Memory B cell (primary cell): ENCODE results near the gene HS2ST1.

Experiments
- ATAC-seq: fragments of 150-1000 bp; cut with Tn5 transposase; 2 replicates; pipeline ENCODE4 v1.10.0; 2021; ENCODE audit warnings: low read depth, mild to moderate bottlenecking, moderate library complexity
- DNase-seq, 2 donors: peaks; one replicate each; pipeline ENCODE4 v3.0.0; 2022; ENCODE audit warnings: low spot score in 2 of 2
- H3K27ac Mint-ChIP-seq: one replicate; pipeline ENCODE4 v1.8.0; 2022; ENCODE audit warnings: mild to moderate bottlenecking, moderate library complexity, mixed read lengths
- H3K27me3 Mint-ChIP-seq: one replicate; pipeline ENCODE4 v1.8.0; 2022; ENCODE audit warnings: mixed read lengths
- H3K36me3 Mint-ChIP-seq: one replicate; pipeline ENCODE4 v1.8.0; 2022; ENCODE audit warnings: mild to moderate bottlenecking, mixed read lengths
- H3K4me1 Mint-ChIP-seq: one replicate; pipeline ENCODE4 v1.8.0; 2022; ENCODE audit warnings: mixed read lengths
- H3K4me3 Mint-ChIP-seq: one replicate; pipeline ENCODE4 v1.8.0; 2022; ENCODE audit warnings: mild to moderate bottlenecking, moderate library complexity, mixed read lengths
- H3K9me3 Mint-ChIP-seq: one replicate; pipeline ENCODE4 v1.8.0; 2022; ENCODE audit warnings: mixed read lengths

Gene HS2ST1

DNA sequence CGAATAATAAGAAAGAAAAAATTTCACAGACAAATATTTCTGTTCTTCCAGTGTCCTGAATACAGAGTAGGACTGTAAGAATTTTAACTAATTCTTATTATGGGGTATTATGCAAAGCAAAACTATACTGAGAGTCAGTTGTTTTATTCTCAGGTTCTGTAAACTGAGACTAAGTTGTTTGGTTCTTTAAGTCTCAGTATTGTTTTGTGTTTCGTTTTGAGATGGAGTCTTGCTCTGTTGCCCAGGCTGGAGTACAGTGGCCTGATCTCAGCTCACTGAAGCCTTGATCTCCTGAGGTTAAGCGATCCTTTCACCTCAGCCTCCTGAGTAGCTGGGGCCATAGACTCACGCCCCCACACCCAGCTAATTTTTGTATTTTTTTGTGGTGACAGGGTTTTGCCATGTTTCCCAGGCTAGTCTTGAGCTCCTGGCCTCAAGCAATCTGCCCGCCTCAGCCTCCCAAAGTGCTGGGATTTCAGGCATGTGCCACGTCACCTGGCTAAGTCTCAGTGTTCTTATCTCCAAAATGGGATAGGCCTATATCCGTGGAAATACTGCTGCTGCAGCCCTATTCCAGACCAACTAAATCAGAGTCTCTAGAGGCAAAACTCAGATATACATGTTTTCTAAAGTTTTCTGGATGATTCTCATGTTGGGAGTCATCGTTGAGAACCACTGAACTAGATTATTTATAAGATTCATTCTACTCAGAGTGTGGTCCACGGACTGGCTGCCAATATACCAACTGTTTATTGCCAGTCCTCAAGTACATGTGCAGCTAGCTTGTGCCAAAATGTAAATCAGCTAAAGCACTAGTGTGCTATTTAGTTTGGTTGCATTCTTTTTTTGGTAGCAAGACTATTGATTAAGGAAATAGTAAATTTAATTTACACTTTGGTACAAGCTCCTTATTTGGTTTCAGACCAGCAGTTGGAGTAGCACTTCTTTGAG lies 116.6 kb downstream of the HS2ST1 start:
- Mint-ChIP-seq H3K9me3 (no peaks in the 10 kb centered on the region), H3K27ac (no peak overlapping the region), H3K36me3 (peaks cover 2% of the 10 kb centered on the region), H3K4me1 (peaks cover 2% of the 10 kb centered on the region), H3K27me3 (no peaks in the 10 kb centered on the region), H3K4me3 (no peak overlapping the region)
- no peak for ATAC-seq
- no peak for DNase-seq

DNA sequence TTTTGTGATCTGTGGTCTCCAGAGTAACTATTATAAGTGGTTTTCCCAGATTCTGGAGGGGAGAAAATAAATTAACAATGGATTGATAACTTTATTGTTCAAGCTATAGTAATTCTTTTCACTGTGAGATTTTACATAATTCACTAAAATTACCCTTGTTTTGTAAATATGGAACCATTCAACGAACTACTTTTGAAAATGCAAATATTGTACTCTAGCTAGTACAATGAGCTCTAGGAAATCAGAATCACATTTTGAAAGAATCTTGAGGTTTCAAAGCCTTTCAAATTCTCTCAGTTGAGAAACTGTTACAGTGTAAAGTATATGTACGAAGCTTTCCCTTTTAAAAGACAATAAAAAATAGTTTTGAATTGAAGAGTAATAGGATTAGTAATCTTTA lies 119.9 kb downstream of the HS2ST1 start:
- Mint-ChIP-seq H3K36me3 (peaks cover 2% of the 10 kb centered on the region), H3K4me3 (no peak overlapping the region), H3K27me3 (no peaks in the 10 kb centered on the region), H3K4me1 (peaks cover 4% of the 10 kb centered on the region), H3K27ac (no peak overlapping the region), H3K9me3 (no peaks in the 10 kb centered on the region)
- ATAC-seq (no peak), DNase-seq (no peak)

DNA sequence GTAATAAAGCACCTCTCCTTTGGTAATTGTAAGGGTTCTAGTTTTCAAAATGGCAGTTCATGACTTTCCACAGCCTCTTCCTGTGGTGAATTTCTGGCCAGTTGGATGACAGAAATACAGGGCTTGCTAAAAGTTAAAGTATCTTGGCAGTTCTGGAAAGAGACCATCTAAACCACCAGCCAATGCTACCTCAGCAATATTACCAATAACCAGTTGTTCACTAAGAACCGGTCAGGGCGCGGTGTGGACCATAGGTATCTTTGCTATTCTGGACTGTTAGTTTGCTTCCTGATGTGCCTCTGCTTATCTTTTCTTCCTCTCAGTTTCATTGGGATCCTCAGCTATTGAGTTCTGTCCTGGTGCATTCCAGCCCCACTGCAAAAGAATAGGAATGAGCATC lies 124.7 kb downstream of the HS2ST1 start:
- Mint-ChIP-seq H3K27me3 (no peaks in the 10 kb centered on the region), H3K4me3 (no peak overlapping the region), H3K36me3 (peaks cover 2% of the 10 kb centered on the region), H3K27ac (no peak overlapping the region), H3K9me3 (no peaks in the 10 kb centered on the region), H3K4me1 (peaks cover 12% of the 10 kb centered on the region)
- DNase-seq (no peak), ATAC-seq (no peak)

GRCh38 chr1:87042111-87042811 lies 127.8 kb downstream of the HS2ST1 start:
- DNase-seq (no peak), ATAC-seq (no peak)
- Mint-ChIP-seq H3K27me3 (no peaks in the 10 kb centered on the region), H3K4me1 (peaks cover 27% of the 10 kb centered on the region), H3K36me3 (peaks cover 4% of the 10 kb centered on the region), H3K27ac (no peak overlapping the region), H3K9me3 (no peaks in the 10 kb centered on the region), H3K4me3 (no peak overlapping the region)

GRCh38 chr1:87044424-87044823 lies 130.0 kb downstream of the HS2ST1 start:
- Mint-ChIP-seq H3K4me1 (peaks cover 25% of the 10 kb centered on the region), H3K9me3 (no peaks in the 10 kb centered on the region), H3K27ac (peak overlapping the region; percentile 83), H3K27me3 (no peaks in the 10 kb centered on the region), H3K4me3 (no peak overlapping the region), H3K36me3 (peaks cover 6% of the 10 kb centered on the region)
- DNase-seq (no peak), ATAC-seq (no peak)

- Mint-ChIP-seq H3K27me3 (no peaks in the 10 kb centered on the region), H3K4me1 (peaks cover 25% of the 10 kb centered on the region), H3K27ac (peak overlapping the region; percentile 83), H3K9me3 (no peaks in the 10 kb centered on the region), H3K4me3 (no peak overlapping the region), H3K36me3 (peaks cover 6% of the 10 kb centered on the region)
- peak; percentile 79 for ATAC-seq
- DNase-seq: peak in 1 of 2 donors; percentile 13
Observed at GRCh38 chr1:87044840-87045239, 130.4 kb downstream of the HS2ST1 start.

GRCh38 chr1:87045761-87046304 lies 131.4 kb downstream of the HS2ST1 start:
- no peaks in the 10 kb centered on the region for H3K27me3 Mint-ChIP-seq
- H3K36me3 Mint-ChIP-seq: peaks cover 6% of the 10 kb centered on the region
- peaks cover 25% of the 10 kb centered on the region for H3K4me1 Mint-ChIP-seq
- peak overlapping the region; percentile 83 for H3K27ac Mint-ChIP-seq
- no peak for DNase-seq
- peak; percentile 71 for ATAC-seq
- no peaks in the 10 kb centered on the region for H3K9me3 Mint-ChIP-seq
- H3K4me3 Mint-ChIP-seq: peak overlapping the region; percentile 19

DNA sequence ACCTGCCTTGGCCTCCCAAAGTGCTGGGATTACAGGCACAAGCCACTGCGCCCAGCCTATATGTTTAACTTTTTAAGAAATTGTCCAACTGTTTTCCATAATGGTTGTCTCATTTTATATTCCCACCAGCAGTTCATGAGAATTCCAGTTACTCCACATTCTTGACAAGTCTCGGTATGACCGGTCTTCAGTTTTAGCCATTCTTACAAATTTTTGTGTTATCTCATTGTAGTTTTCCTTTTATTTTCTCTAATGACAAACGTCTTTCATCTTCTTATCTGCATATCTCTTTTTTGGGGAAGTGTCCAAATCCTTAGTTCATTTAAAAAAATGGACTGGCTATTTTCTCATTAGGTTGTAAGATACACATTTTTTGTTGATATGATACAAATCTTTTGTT lies 132.5 kb downstream of the HS2ST1 start:
- no peak for ATAC-seq
- H3K36me3 Mint-ChIP-seq: peaks cover 6% of the 10 kb centered on the region
- H3K4me1 Mint-ChIP-seq: peaks cover 20% of the 10 kb centered on the region

GRCh38 chr1:87048237-87048636 lies 133.8 kb downstream of the HS2ST1 start:
- Mint-ChIP-seq H3K9me3 (no peaks in the 10 kb centered on the region), H3K27me3 (no peaks in the 10 kb centered on the region), H3K27ac (no peak overlapping the region), H3K4me3 (no peak overlapping the region), H3K4me1 (peaks cover 23% of the 10 kb centered on the region), H3K36me3 (peaks cover 6% of the 10 kb centered on the region)
- no peak for ATAC-seq
- no peak for DNase-seq

More for the DNA sequence above, 132.5 kb downstream of the HS2ST1 start:
- H3K4me3 Mint-ChIP-seq: no peak overlapping the region
- H3K27me3 Mint-ChIP-seq: no peaks in the 10 kb centered on the region
- no peaks in the 10 kb centered on the region for H3K9me3 Mint-ChIP-seq
- DNase-seq: no peak
- H3K27ac Mint-ChIP-seq: no peak overlapping the region

DNA sequence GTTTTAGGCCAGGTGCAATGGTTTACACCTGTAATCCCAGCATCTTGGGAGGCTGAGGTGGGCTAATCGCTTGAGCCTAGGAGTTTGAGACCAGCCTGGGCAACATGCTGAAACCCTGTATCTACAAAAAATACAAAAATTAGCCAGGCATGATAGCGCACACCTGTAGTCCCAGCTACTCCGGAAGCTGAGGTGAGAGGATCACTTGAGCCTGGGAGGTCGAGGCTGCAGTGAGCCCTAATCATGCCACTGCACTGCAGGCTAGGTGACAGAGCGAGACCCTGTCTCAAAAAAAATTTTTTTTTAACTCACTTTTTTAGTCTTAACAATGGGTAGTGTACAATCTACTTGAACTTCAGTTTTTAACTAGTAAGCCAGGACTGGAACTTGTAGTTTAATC lies 137.5 kb downstream of the HS2ST1 start:
- no peak for DNase-seq
- H3K27ac Mint-ChIP-seq: peak overlapping the region; percentile 60
- peaks cover 2% of the 10 kb centered on the region for H3K9me3 Mint-ChIP-seq
- peaks cover 7% of the 10 kb centered on the region for H3K36me3 Mint-ChIP-seq
- H3K27me3 Mint-ChIP-seq: no peaks in the 10 kb centered on the region
- ATAC-seq: peak; percentile 48
- H3K4me3 Mint-ChIP-seq: peak overlapping the region; percentile 39
- peaks cover 15% of the 10 kb centered on the region for H3K4me1 Mint-ChIP-seq

DNA sequence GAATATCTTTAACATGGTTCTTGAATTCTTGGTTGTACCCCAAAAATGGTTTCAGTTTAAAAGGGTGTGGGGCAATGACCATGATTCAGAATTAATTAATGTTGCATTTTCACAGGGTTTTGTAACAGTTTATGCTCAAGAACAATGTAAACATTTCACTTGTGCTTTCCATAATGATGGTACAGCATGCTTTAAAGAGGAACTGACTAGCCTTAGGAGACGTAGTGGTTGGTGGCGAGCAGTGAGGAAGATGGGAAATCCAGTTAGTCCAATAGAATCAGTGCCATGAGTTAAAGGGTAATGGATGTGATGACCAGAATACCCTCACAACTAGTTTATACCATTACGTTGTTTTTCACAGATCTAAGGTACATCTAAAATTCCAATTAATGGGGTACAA lies 138.0 kb downstream of the HS2ST1 start:
- Mint-ChIP-seq H3K36me3 (peaks cover 5% of the 10 kb centered on the region), H3K4me1 (peaks cover 18% of the 10 kb centered on the region), H3K9me3 (peaks cover 2% of the 10 kb centered on the region), H3K27ac (peak overlapping the region; percentile 60), H3K4me3 (peak overlapping the region; percentile 39), H3K27me3 (no peaks in the 10 kb centered on the region)
- no peak for DNase-seq
- ATAC-seq: peak; percentile 32

DNA sequence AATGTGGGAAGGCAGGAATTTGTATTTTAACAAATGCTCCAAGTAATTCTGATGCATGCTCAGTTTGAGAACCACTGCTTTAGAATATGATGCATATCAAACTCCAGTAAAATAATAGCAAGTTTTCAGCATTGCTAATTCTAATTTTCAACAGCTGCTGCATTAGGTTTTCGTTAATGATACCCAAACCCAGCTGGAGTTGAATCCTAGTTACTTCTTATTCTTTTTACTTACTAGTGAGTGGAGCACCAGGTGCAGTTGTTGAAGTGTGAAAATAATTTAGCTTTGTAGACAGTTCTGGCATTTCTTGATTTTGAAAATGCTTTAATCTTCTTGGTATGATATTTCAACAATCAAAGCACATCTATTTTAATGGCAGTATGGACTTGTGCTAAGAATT lies 138.5 kb downstream of the HS2ST1 start:
- peaks cover 2% of the 10 kb centered on the region for H3K9me3 Mint-ChIP-seq
- peaks cover 5% of the 10 kb centered on the region for H3K36me3 Mint-ChIP-seq
- H3K4me1 Mint-ChIP-seq: peaks cover 21% of the 10 kb centered on the region
- ATAC-seq (no peak), DNase-seq (no peak)
- H3K4me3 Mint-ChIP-seq: no peak overlapping the region
- H3K27ac Mint-ChIP-seq: no peak overlapping the region
- H3K27me3 Mint-ChIP-seq: no peaks in the 10 kb centered on the region

DNA sequence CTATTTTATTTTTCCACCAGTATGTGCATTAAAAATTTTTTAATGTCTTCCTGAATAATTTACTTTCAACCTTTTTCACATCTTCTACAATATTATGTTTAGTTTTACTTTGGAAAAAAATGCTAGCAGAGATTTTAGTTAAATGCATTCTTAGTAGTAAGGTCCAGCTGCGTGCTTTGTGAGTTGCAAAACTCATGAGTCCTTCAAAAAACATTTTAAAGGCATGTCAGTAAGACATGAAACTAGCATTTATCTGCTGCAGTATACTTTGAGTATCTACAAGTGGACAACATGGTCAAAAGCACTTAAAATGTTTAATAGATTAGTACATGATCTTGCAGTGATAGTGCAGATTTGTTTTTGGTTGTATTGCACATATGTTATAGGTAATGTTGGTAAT lies 139.0 kb downstream of the HS2ST1 start:
- DNase-seq (no peak), ATAC-seq (no peak)
- H3K9me3 Mint-ChIP-seq: peaks cover 2% of the 10 kb centered on the region
- no peaks in the 10 kb centered on the region for H3K27me3 Mint-ChIP-seq
- H3K4me3 Mint-ChIP-seq: no peak overlapping the region
- peaks cover 5% of the 10 kb centered on the region for H3K36me3 Mint-ChIP-seq
- H3K27ac Mint-ChIP-seq: no peak overlapping the region
- H3K4me1 Mint-ChIP-seq: peaks cover 26% of the 10 kb centered on the region

GRCh38 chr1:87056974-87057373 lies 142.5 kb downstream of the HS2ST1 start:
- DNase-seq (no peak), ATAC-seq (no peak)
- Mint-ChIP-seq H3K4me3 (peak overlapping the region; percentile 89), H3K27ac (peak overlapping the region; percentile 95), H3K36me3 (peaks cover 2% of the 10 kb centered on the region), H3K4me1 (peaks cover 37% of the 10 kb centered on the region), H3K27me3 (no peaks in the 10 kb centered on the region), H3K9me3 (peaks cover 2% of the 10 kb centered on the region)
